ENCODE data around the gene ASAP2. TPM values are rescaled to one million over a fixed set of nuclear protein-coding genes. Genes with fewer than 3 reads are reported as not detected.

ASAP2 gene
- polyA plus RNA-seq, 1 donor from 2014 or later, result 41.0 TPM

DNA sequence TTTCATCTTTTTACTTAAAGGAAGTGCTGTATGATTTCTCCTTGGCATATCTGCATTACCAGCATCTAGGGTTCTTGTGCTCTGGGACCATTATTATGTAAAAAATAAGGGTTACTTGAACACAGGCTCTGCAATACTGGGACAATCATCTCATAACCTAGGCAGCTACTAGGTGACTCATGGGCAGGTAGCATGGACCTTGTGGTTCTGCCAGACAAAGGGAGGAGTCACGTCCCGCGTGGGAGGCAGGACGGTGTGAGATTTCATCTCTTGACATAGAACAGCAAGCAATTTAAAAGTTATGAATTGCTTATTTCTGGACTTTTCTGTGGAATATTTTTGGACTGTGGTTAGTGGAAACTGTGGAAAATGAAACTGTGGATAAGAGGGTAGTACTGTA is 34.1 kb downstream of the ASAP2 start:
- Histone ChIP-seq H2AFZ (ENCODE audit: low read depth, low read length) (no peak overlapping the region), H3K9me3 (ENCODE audit: low read length) (no peaks in the 10 kb centered on the region), H3K9me2 (ENCODE audit: insufficient read depth, low read length) (no peaks in the 10 kb centered on the region), H3K4me3 (ENCODE audit: low read length) (no peak overlapping the region), H3K27ac (ENCODE audit: low read length) (no peak overlapping the region), H3F3A (ENCODE audit: insufficient read depth, low read length, poor library complexity, severe bottlenecking) (no peaks in the 10 kb centered on the region), H4K20me1 (ENCODE audit: insufficient read depth) (no peaks in the 10 kb centered on the region), H3K27me3 (ENCODE audit: insufficient read depth, low read depth, low read length) (no peaks in the 10 kb centered on the region), H3K79me2 (replicated peaks; ENCODE audit: insufficient read depth, low read length) (peaks cover 80% of the 10 kb centered on the region), H3K4me2 (ENCODE audit: low read length) (no peak overlapping the region), H3K9ac (ENCODE audit: low read length) (no peak overlapping the region), H3K36me3 (ENCODE audit: insufficient read depth, low read length) (no peaks in the 10 kb centered on the region)
- TF ChIP-seq EZH2 (IDR thresholded peaks at IDR 0.05; ENCODE audit: borderline replicate concordance, insufficient read depth, low read length, poor library complexity, severe bottlenecking), result no peak
- TF ChIP-seq, protein P1, sequence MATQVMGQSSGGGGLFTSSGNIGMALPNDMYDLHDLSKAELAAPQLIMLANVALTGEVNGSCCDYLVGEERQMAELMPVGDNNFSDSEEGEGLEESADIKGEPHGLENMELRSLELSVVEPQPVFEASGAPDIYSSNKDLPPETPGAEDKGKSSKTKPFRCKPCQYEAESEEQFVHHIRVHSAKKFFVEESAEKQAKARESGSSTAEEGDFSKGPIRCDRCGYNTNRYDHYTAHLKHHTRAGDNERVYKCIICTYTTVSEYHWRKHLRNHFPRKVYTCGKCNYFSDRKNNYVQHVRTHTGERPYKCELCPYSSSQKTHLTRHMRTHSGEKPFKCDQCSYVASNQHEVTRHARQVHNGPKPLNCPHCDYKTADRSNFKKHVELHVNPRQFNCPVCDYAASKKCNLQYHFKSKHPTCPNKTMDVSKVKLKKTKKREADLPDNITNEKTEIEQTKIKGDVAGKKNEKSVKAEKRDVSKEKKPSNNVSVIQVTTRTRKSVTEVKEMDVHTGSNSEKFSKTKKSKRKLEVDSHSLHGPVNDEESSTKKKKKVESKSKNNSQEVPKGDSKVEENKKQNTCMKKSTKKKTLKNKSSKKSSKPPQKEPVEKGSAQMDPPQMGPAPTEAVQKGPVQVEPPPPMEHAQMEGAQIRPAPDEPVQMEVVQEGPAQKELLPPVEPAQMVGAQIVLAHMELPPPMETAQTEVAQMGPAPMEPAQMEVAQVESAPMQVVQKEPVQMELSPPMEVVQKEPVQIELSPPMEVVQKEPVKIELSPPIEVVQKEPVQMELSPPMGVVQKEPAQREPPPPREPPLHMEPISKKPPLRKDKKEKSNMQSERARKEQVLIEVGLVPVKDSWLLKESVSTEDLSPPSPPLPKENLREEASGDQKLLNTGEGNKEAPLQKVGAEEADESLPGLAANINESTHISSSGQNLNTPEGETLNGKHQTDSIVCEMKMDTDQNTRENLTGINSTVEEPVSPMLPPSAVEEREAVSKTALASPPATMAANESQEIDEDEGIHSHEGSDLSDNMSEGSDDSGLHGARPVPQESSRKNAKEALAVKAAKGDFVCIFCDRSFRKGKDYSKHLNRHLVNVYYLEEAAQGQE (IDR thresholded peaks at IDR 0.05; ENCODE audit: borderline replicate concordance), result no peak
- TF ChIP-seq POLR2AphosphoS5 (IDR thresholded peaks at IDR 0.05), result no peak
- TF ChIP-seq RAD21 (conservative IDR thresholded peaks at IDR 0.05), result no peak
- no peak for TF ChIP-seq TAF1 (IDR thresholded peaks at IDR 0.05; ENCODE audit: low read depth)
- TF ChIP-seq, protein P2, sequence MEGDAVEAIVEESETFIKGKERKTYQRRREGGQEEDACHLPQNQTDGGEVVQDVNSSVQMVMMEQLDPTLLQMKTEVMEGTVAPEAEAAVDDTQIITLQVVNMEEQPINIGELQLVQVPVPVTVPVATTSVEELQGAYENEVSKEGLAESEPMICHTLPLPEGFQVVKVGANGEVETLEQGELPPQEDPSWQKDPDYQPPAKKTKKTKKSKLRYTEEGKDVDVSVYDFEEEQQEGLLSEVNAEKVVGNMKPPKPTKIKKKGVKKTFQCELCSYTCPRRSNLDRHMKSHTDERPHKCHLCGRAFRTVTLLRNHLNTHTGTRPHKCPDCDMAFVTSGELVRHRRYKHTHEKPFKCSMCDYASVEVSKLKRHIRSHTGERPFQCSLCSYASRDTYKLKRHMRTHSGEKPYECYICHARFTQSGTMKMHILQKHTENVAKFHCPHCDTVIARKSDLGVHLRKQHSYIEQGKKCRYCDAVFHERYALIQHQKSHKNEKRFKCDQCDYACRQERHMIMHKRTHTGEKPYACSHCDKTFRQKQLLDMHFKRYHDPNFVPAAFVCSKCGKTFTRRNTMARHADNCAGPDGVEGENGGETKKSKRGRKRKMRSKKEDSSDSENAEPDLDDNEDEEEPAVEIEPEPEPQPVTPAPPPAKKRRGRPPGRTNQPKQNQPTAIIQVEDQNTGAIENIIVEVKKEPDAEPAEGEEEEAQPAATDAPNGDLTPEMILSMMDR (IDR thresholded peaks at IDR 0.05; ENCODE audit: poor library complexity, severe bottlenecking), result no peak
- no peak for TF ChIP-seq EP300 (conservative IDR thresholded peaks at IDR 0.05; ENCODE audit: poor library complexity, severe bottlenecking)
- no peak for TF ChIP-seq SMC3 (conservative IDR thresholded peaks at IDR 0.05; ENCODE audit: poor library complexity)
- no peak for TF ChIP-seq MXI1 (conservative IDR thresholded peaks at IDR 0.05; ENCODE audit: poor library complexity, severe bottlenecking)

DNA sequence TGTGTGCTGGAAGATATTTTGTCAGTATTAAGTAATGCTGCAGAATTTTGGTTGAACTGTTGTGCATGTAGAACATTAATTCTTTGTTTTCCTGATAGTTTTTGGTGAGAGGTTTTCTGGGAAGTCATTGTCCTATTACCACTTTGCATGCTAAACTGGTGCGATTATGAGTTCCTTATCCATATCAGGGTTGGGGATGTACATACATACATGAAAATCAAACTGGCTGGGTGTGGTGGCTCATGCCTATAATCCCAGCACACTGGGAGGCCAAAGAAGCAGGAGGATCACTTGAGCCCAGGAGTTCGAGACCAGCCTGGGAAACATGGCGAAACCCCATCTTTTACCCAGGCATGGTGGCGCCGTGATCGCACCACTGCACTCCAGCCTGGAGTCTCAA is 34.6 kb downstream of the ASAP2 start:
- TF ChIP-seq MXI1 (conservative IDR thresholded peaks at IDR 0.05; ENCODE audit: poor library complexity, severe bottlenecking) (no peak), POLR2AphosphoS5 (IDR thresholded peaks at IDR 0.05) (no peak), SMC3 (conservative IDR thresholded peaks at IDR 0.05; ENCODE audit: poor library complexity) (no peak), TAF1 (IDR thresholded peaks at IDR 0.05; ENCODE audit: low read depth) (no peak), RAD21 (conservative IDR thresholded peaks at IDR 0.05) (no peak), EP300 (conservative IDR thresholded peaks at IDR 0.05; ENCODE audit: poor library complexity, severe bottlenecking) (no peak), EZH2 (IDR thresholded peaks at IDR 0.05; ENCODE audit: borderline replicate concordance, insufficient read depth, low read length, poor library complexity, severe bottlenecking) (no peak)
- TF ChIP-seq, protein P2 (IDR thresholded peaks at IDR 0.05; ENCODE audit: poor library complexity, severe bottlenecking), result no peak
- TF ChIP-seq, protein P1 (IDR thresholded peaks at IDR 0.05; ENCODE audit: borderline replicate concordance), result no peak
- Histone ChIP-seq H3F3A (ENCODE audit: insufficient read depth, low read length, poor library complexity, severe bottlenecking) (no peaks in the 10 kb centered on the region), H3K27ac (ENCODE audit: low read length) (no peak overlapping the region), H3K9ac (ENCODE audit: low read length) (no peak overlapping the region), H3K9me3 (ENCODE audit: low read length) (no peaks in the 10 kb centered on the region), H3K4me3 (ENCODE audit: low read length) (no peak overlapping the region), H3K9me2 (ENCODE audit: insufficient read depth, low read length) (no peaks in the 10 kb centered on the region), H3K36me3 (ENCODE audit: insufficient read depth, low read length) (no peaks in the 10 kb centered on the region), H4K20me1 (ENCODE audit: insufficient read depth) (no peaks in the 10 kb centered on the region), H3K4me2 (ENCODE audit: low read length) (no peak overlapping the region), H3K79me2 (replicated peaks; ENCODE audit: insufficient read depth, low read length) (peaks cover 77% of the 10 kb centered on the region), H2AFZ (ENCODE audit: low read depth, low read length) (no peak overlapping the region), H3K27me3 (ENCODE audit: insufficient read depth, low read depth, low read length) (no peaks in the 10 kb centered on the region)
